ENCODE measurements around the gene CCDC190.

The CCDC190 gene

DNA sequence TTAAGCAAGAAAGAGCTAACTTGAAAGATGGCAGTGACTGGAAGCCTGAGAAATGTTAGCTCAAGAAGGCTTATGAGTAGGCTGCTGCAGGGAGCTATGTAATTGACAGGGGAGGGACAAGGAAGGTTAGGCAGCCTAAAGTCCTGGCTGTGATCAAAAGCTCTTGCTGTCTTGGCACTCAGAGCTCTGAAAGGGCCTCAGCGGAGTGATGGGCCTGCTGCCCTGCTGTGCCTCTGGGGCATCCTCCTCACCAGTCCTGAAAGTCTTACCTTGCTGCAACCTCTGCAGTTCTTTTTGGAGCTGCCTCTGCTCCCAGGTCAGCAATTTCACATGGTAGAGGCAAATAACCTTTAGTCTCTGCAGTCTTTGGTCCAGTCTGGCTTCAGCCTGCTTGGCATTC, 1.8 kb downstream of the CCDC190 start:
- H3K27me3 ChIP-seq (ENCODE audit: insufficient read depth, low read length, poor library complexity): peaks cover 4% of the 10 kb centered on the region
- DNase-seq: no peak
- no peak overlapping the region for H3K4me2 ChIP-seq (ENCODE audit: insufficient read depth, low read length)
- H3K9me3 ChIP-seq (ENCODE audit: insufficient read depth, low read length, severe bottlenecking): no peaks in the 10 kb centered on the region
- H3K79me2 ChIP-seq (ENCODE audit: insufficient read depth, low read length): no peaks in the 10 kb centered on the region
- TF ChIP-seq, protein P1, sequence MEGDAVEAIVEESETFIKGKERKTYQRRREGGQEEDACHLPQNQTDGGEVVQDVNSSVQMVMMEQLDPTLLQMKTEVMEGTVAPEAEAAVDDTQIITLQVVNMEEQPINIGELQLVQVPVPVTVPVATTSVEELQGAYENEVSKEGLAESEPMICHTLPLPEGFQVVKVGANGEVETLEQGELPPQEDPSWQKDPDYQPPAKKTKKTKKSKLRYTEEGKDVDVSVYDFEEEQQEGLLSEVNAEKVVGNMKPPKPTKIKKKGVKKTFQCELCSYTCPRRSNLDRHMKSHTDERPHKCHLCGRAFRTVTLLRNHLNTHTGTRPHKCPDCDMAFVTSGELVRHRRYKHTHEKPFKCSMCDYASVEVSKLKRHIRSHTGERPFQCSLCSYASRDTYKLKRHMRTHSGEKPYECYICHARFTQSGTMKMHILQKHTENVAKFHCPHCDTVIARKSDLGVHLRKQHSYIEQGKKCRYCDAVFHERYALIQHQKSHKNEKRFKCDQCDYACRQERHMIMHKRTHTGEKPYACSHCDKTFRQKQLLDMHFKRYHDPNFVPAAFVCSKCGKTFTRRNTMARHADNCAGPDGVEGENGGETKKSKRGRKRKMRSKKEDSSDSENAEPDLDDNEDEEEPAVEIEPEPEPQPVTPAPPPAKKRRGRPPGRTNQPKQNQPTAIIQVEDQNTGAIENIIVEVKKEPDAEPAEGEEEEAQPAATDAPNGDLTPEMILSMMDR (IDR thresholded peaks at IDR 0.05; ENCODE audit: borderline replicate concordance, extremely low read depth, low read length, poor library complexity, severe bottlenecking): no peak
- no peak for TF ChIP-seq EZH2 (IDR thresholded peaks at IDR 0.05; ENCODE audit: borderline replicate concordance, low read depth, low read length, severe bottlenecking)
- no peaks in the 10 kb centered on the region for H3K36me3 ChIP-seq (ENCODE audit: insufficient read depth, low read length)
- no peak overlapping the region for H2AFZ ChIP-seq (ENCODE audit: low read depth, low read length)
- ATAC-seq (ENCODE audit: insufficient read depth, low read depth): no peak
- no peak overlapping the region for H3K9ac ChIP-seq (ENCODE audit: low read depth, low read length)
- H4K20me1 ChIP-seq (ENCODE audit: insufficient read depth, low read length): no peaks in the 10 kb centered on the region
- no peaks in the 10 kb centered on the region for H3K4me1 ChIP-seq (ENCODE audit: insufficient read depth, low read length)
- H3K4me3 ChIP-seq (ENCODE audit: low read depth in 1 of 2, low read length in 2 of 2): no peak overlapping the region
- no peak overlapping the region for H3K27ac ChIP-seq (ENCODE audit: low read length)

DNA sequence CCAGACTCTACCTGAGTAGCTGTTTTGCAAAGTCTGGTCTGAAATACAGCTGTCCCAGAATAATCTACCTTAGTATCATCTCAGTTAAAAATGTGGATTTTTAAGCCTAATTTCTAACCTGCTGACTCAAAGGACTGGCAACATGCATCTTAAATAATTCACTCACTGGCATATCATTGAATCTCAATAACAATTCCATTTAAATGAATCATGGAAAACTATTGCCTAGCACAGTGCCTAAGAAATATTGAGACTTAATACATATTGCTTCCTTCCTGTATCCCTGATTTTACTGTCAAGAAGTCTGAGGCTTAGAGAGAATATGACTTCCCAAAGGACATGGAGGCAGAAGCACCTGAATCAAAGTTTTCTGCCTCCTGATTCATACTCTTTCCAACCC, 3.1 kb downstream of the CCDC190 start:
- no peaks in the 10 kb centered on the region for H3K4me1 ChIP-seq (ENCODE audit: insufficient read depth, low read length)
- H3K27me3 ChIP-seq (ENCODE audit: insufficient read depth, low read length, poor library complexity): peaks cover 4% of the 10 kb centered on the region
- no peak overlapping the region for H2AFZ ChIP-seq (ENCODE audit: low read depth, low read length)
- ATAC-seq (ENCODE audit: insufficient read depth, low read depth): no peak
- no peaks in the 10 kb centered on the region for H4K20me1 ChIP-seq (ENCODE audit: insufficient read depth, low read length)
- H3K36me3 ChIP-seq (ENCODE audit: insufficient read depth, low read length): no peaks in the 10 kb centered on the region
- no peak overlapping the region for H3K4me2 ChIP-seq (ENCODE audit: insufficient read depth, low read length)
- no peak overlapping the region for H3K4me3 ChIP-seq (ENCODE audit: low read depth in 1 of 2, low read length in 2 of 2)
- H3K9me3 ChIP-seq (ENCODE audit: insufficient read depth, low read length, severe bottlenecking): no peaks in the 10 kb centered on the region
- no peak for TF ChIP-seq EZH2 (IDR thresholded peaks at IDR 0.05; ENCODE audit: borderline replicate concordance, low read depth, low read length, severe bottlenecking)
- TF ChIP-seq, protein P1 (IDR thresholded peaks at IDR 0.05; ENCODE audit: borderline replicate concordance, extremely low read depth, low read length, poor library complexity, severe bottlenecking): no peak
- H3K79me2 ChIP-seq (ENCODE audit: insufficient read depth, low read length): no peaks in the 10 kb centered on the region
- DNase-seq: no peak
- H3K27ac ChIP-seq (ENCODE audit: low read length): no peak overlapping the region
- H3K9ac ChIP-seq (ENCODE audit: low read depth, low read length): no peak overlapping the region

DNA sequence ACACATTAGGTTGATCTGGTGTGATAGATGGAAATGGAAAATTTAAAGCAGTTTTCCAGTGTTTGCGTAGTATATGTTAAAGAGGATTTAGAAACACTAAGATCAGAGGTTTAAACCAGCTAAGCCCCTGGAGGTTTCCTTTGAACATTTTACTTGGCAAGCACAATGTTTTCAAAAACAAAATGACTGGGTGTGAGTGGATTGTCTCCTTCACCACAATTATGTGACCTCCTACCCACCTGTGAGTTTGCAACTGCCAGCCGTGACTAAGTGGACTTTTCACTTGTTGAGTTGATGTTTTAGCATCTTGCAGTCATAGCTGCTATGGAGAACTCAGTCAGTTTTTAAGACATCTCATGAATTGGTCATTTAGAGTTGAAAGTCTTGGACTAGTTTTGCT, 4.7 kb downstream of the CCDC190 start:
- H3K27me3 ChIP-seq (ENCODE audit: insufficient read depth, low read length, poor library complexity): peaks cover 4% of the 10 kb centered on the region
- H3K36me3 ChIP-seq (ENCODE audit: insufficient read depth, low read length): no peaks in the 10 kb centered on the region
- TF ChIP-seq EZH2 (IDR thresholded peaks at IDR 0.05; ENCODE audit: borderline replicate concordance, low read depth, low read length, severe bottlenecking): no peak
- TF ChIP-seq, protein P1 (IDR thresholded peaks at IDR 0.05; ENCODE audit: borderline replicate concordance, extremely low read depth, low read length, poor library complexity, severe bottlenecking): no peak
- no peak for ATAC-seq (ENCODE audit: insufficient read depth, low read depth)
- no peak overlapping the region for H3K9ac ChIP-seq (ENCODE audit: low read depth, low read length)
- no peaks in the 10 kb centered on the region for H3K79me2 ChIP-seq (ENCODE audit: insufficient read depth, low read length)
- no peaks in the 10 kb centered on the region for H3K4me1 ChIP-seq (ENCODE audit: insufficient read depth, low read length)
- no peak for DNase-seq
- no peak overlapping the region for H3K27ac ChIP-seq (ENCODE audit: low read length)
- H3K9me3 ChIP-seq (ENCODE audit: insufficient read depth, low read length, severe bottlenecking): no peaks in the 10 kb centered on the region
- no peak overlapping the region for H3K4me2 ChIP-seq (ENCODE audit: insufficient read depth, low read length)
- no peaks in the 10 kb centered on the region for H4K20me1 ChIP-seq (ENCODE audit: insufficient read depth, low read length)
- H3K4me3 ChIP-seq (ENCODE audit: low read depth in 1 of 2, low read length in 2 of 2): no peak overlapping the region
- no peak overlapping the region for H2AFZ ChIP-seq (ENCODE audit: low read depth, low read length)
